ENCODE data around the gene SERBP1. TPM values are rescaled to one million over a fixed set of nuclear protein-coding genes. Genes with fewer than 3 reads are reported as not detected.

SERBP1 gene
- polyA plus RNA-seq, 1 donor from 2014 or later: 150 TPM

- no peaks in the 10 kb centered on the region for H3K27me3 ChIP-seq (ENCODE audit: insufficient read depth, low read depth, low read length)
- H3K9me3 ChIP-seq (ENCODE audit: low read length): no peaks in the 10 kb centered on the region
- no peak overlapping the region for H3K4me2 ChIP-seq (ENCODE audit: low read length)
- no peak for TF ChIP-seq SMC3 (conservative IDR thresholded peaks at IDR 0.05; ENCODE audit: poor library complexity)
- no peak for TF ChIP-seq EP300 (conservative IDR thresholded peaks at IDR 0.05; ENCODE audit: poor library complexity, severe bottlenecking)
- TF ChIP-seq REST (IDR thresholded peaks at IDR 0.05; ENCODE audit: borderline replicate concordance): no peak
- TF ChIP-seq TAF1 (IDR thresholded peaks at IDR 0.05; ENCODE audit: low read depth): no peak
- TF ChIP-seq RAD21 (conservative IDR thresholded peaks at IDR 0.05): no peak
- no peak for TF ChIP-seq MXI1 (conservative IDR thresholded peaks at IDR 0.05; ENCODE audit: poor library complexity, severe bottlenecking)
- TF ChIP-seq POLR2AphosphoS5 (IDR thresholded peaks at IDR 0.05): no peak
- TF ChIP-seq, protein P1, sequence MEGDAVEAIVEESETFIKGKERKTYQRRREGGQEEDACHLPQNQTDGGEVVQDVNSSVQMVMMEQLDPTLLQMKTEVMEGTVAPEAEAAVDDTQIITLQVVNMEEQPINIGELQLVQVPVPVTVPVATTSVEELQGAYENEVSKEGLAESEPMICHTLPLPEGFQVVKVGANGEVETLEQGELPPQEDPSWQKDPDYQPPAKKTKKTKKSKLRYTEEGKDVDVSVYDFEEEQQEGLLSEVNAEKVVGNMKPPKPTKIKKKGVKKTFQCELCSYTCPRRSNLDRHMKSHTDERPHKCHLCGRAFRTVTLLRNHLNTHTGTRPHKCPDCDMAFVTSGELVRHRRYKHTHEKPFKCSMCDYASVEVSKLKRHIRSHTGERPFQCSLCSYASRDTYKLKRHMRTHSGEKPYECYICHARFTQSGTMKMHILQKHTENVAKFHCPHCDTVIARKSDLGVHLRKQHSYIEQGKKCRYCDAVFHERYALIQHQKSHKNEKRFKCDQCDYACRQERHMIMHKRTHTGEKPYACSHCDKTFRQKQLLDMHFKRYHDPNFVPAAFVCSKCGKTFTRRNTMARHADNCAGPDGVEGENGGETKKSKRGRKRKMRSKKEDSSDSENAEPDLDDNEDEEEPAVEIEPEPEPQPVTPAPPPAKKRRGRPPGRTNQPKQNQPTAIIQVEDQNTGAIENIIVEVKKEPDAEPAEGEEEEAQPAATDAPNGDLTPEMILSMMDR (IDR thresholded peaks at IDR 0.05; ENCODE audit: poor library complexity, severe bottlenecking): no peak
- TF ChIP-seq EZH2 (IDR thresholded peaks at IDR 0.05; ENCODE audit: borderline replicate concordance, insufficient read depth, low read length, poor library complexity, severe bottlenecking): no peak
- H3F3A ChIP-seq (ENCODE audit: insufficient read depth, low read length, poor library complexity, severe bottlenecking): peaks cover 5% of the 10 kb centered on the region
- H3K9me2 ChIP-seq (ENCODE audit: insufficient read depth, low read length): no peaks in the 10 kb centered on the region
- H3K9ac ChIP-seq (ENCODE audit: low read length): no peak overlapping the region
- H3K36me3 ChIP-seq (ENCODE audit: insufficient read depth, low read length): no peaks in the 10 kb centered on the region
- H3K4me3 ChIP-seq (ENCODE audit: low read length): no peak overlapping the region
- H2AFZ ChIP-seq (ENCODE audit: low read depth, low read length): no peak overlapping the region
- H3K79me2 ChIP-seq (replicated peaks; ENCODE audit: insufficient read depth, low read length): no peaks in the 10 kb centered on the region
- H4K20me1 ChIP-seq (ENCODE audit: insufficient read depth): no peaks in the 10 kb centered on the region
- peak overlapping the region; percentile 81 for H3K27ac ChIP-seq (ENCODE audit: low read length)
Observed at GRCh38 chr1:67464746-67465145, 34.5 kb upstream of the SERBP1 start.

DNA sequence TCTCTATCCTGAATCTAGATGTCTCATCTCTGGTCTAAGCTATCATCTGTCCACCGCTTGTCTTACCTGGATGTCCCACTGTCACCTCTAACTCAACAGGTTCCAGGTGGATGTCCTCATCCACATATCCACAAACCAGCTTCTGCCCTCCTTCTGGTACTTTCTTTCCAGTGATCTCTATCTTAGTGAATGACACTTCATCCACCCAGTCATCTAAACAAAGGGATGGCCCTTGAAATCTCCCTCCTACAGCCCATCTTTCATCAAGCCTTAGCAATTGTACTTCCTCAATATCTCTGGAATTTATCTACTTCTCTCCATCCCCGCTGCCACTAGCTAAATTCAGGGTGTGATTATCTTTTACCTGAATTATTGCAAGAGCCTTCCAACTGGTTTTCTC, 33.9 kb upstream of the SERBP1 start:
- peak overlapping the region; percentile 38 for H3K4me2 ChIP-seq (ENCODE audit: low read length)
- H3K79me2 ChIP-seq (replicated peaks; ENCODE audit: insufficient read depth, low read length): no peaks in the 10 kb centered on the region
- peaks cover 5% of the 10 kb centered on the region for H3F3A ChIP-seq (ENCODE audit: insufficient read depth, low read length, poor library complexity, severe bottlenecking)
- peak overlapping the region; percentile 45 for H3K4me3 ChIP-seq (ENCODE audit: low read length)
- H3K9ac ChIP-seq (ENCODE audit: low read length): peak overlapping the region; percentile 21
- no peaks in the 10 kb centered on the region for H3K27me3 ChIP-seq (ENCODE audit: insufficient read depth, low read depth, low read length)
- H3K27ac ChIP-seq (ENCODE audit: low read length): peak overlapping the region; percentile 81
- no peaks in the 10 kb centered on the region for H4K20me1 ChIP-seq (ENCODE audit: insufficient read depth)
- TF ChIP-seq EZH2 (IDR thresholded peaks at IDR 0.05; ENCODE audit: borderline replicate concordance, insufficient read depth, low read length, poor library complexity, severe bottlenecking) (no peak), RAD21 (conservative IDR thresholded peaks at IDR 0.05) (no peak), EP300 (conservative IDR thresholded peaks at IDR 0.05; ENCODE audit: poor library complexity, severe bottlenecking) (no peak), REST (IDR thresholded peaks at IDR 0.05; ENCODE audit: borderline replicate concordance) (no peak), SMC3 (conservative IDR thresholded peaks at IDR 0.05; ENCODE audit: poor library complexity) (no peak), TAF1 (IDR thresholded peaks at IDR 0.05; ENCODE audit: low read depth) (no peak), MXI1 (conservative IDR thresholded peaks at IDR 0.05; ENCODE audit: poor library complexity, severe bottlenecking) (no peak), POLR2AphosphoS5 (IDR thresholded peaks at IDR 0.05) (no peak)
- TF ChIP-seq, protein P1 (IDR thresholded peaks at IDR 0.05; ENCODE audit: poor library complexity, severe bottlenecking): no peak
- H3K36me3 ChIP-seq (ENCODE audit: insufficient read depth, low read length): no peaks in the 10 kb centered on the region
- H2AFZ ChIP-seq (ENCODE audit: low read depth, low read length): peak overlapping the region; percentile 10
- no peaks in the 10 kb centered on the region for H3K9me2 ChIP-seq (ENCODE audit: insufficient read depth, low read length)
- H3K9me3 ChIP-seq (ENCODE audit: low read length): no peaks in the 10 kb centered on the region

Data from neural cell (in vitro differentiated cells).